ENCODE measurements around the gene SLC17A9.

The SLC17A9 gene, protein sequence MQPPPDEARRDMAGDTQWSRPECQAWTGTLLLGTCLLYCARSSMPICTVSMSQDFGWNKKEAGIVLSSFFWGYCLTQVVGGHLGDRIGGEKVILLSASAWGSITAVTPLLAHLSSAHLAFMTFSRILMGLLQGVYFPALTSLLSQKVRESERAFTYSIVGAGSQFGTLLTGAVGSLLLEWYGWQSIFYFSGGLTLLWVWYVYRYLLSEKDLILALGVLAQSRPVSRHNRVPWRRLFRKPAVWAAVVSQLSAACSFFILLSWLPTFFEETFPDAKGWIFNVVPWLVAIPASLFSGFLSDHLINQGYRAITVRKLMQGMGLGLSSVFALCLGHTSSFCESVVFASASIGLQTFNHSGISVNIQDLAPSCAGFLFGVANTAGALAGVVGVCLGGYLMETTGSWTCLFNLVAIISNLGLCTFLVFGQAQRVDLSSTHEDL

DNA sequence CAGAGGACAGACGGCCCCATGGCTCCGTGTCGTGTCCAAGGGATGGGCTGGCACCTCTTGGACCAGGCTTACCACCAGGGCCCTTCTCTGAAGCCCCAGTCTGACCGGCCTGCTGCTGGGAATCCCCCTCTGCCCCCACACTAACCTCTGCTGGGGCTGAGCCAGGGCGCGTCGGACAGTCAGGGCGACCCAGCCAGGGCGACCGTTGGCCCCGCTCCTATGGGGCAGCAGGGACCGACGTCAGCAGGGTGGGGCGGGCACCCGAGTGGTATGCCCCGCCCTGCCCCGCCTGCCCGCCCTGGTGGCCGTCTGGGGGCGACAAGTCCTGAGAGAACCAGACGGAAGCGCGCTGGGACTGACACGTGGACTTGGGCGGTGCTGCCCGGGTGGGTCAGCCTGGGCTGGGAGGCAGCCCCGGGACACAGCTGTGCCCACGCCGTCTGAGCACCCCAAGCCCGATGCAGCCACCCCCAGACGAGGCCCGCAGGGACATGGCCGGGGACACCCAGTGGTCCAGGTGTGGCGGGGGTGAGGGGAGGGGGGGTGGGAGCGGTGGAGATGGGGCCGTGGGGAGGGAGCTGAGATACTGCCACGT lies at the start of gene SLC17A9:
SLC17A9 (plus strand) TSS at position 337 of the 595 bp plus-strand sequence; CDS start at position 459, 122 bp downstream.
- H3K9me3 ChIP-seq (ENCODE audit: control insufficient read depth, low read length), result no peaks in the 10 kb centered on the region
- H3K27me3 ChIP-seq (replicated peaks; ENCODE audit: control insufficient read depth, insufficient read depth, low read length), result no peaks in the 10 kb centered on the region
- DNase-seq (ENCODE audit: low read depth), result peak; percentile 67
- peak within 1 kb of the TSS; percentile 64 for H3K4me3 ChIP-seq (ENCODE audit: low read length)
- peak within 1 kb of the TSS; percentile 73 for H3K9ac ChIP-seq (ENCODE audit: low read length)
- peaks cover 23% of the 10 kb centered on the region for H3K36me3 ChIP-seq (ENCODE audit: control insufficient read depth, insufficient read depth, low read length, severe bottlenecking)
- peaks cover 26% of the 10 kb centered on the region for H3K4me1 ChIP-seq (ENCODE audit: control insufficient read depth, insufficient read depth, low read length)

DNA sequence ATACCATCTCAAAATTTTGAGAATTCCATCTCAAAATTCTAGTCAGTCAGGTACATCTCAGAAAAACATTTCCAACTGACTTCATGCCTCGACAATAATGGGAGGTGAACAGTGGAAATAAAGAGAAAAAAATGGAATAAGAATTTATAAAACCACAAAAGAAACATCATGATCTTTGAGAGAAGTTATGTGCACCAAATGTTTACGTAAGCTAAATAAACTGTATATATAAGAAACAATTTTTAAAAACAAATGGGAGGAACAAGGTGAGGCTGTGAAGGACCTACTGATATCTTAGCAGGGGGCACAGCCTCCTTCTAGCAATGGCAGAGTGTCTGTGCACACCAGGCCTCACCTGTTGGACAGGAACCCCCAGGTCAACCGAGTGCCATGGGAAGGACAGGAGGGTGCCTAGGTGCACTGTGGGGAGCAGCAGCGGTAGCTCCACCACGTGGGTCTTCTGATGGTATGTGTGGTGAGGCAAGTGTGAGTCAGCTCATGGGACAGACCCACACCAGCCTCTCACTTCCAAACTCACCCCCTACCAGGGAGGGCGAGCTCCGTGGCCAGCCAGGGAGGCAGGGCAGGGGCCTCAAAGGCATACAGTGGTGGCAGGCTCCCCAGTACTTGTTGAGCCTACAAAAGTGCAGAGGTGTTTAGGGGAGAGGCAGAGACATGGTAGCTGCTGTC lies 49.4 kb upstream of the SLC17A9 start:
- Histone ChIP-seq H3K36me3 (ENCODE audit: control insufficient read depth, insufficient read depth, low read length, severe bottlenecking) (peaks cover 68% of the 10 kb centered on the region), H3K27me3 (replicated peaks; ENCODE audit: control insufficient read depth, insufficient read depth, low read length) (no peaks in the 10 kb centered on the region), H3K9me3 (ENCODE audit: control insufficient read depth, low read length) (no peaks in the 10 kb centered on the region), H3K9ac (ENCODE audit: low read length) (no peak overlapping the region), H3K4me3 (ENCODE audit: low read length) (no peak overlapping the region), H3K4me1 (ENCODE audit: control insufficient read depth, insufficient read depth, low read length) (peaks cover 17% of the 10 kb centered on the region)
- no peak for DNase-seq (ENCODE audit: low read depth)

DNA sequence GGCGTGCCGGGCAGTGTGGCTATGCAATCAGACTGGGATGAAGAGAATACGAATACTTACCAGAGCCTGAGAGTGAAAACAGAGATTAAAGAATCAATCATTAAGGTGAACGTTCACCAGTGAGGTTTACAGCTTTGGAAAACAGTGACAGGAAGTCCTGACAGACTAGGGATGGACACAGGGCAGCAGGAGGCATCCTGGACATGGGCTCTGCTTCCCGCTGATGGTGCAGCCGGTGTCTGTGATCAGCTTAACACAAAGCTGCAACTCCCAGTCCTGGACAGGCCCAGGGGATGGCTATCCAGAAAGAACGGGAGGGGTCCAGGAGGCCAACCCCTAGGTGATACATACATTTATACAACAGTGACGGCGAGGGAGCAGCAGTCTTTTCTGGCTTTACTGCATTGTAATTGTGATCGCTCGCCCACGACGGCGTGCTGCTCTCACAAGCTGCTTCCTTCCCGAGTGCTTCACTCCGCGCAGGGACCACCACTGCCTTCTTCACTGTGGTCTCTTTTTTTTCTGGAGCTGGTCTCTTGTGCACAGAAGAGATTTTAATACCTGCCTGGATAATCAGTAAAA lies 46.9 kb upstream of the SLC17A9 start:
- H3K27me3 ChIP-seq (replicated peaks; ENCODE audit: control insufficient read depth, insufficient read depth, low read length), result no peaks in the 10 kb centered on the region
- H3K9ac ChIP-seq (ENCODE audit: low read length), result no peak overlapping the region
- no peak for DNase-seq (ENCODE audit: low read depth)
- no peak overlapping the region for H3K4me3 ChIP-seq (ENCODE audit: low read length)
- H3K4me1 ChIP-seq (ENCODE audit: control insufficient read depth, insufficient read depth, low read length), result peaks cover 4% of the 10 kb centered on the region
- no peaks in the 10 kb centered on the region for H3K9me3 ChIP-seq (ENCODE audit: control insufficient read depth, low read length)
- H3K36me3 ChIP-seq (ENCODE audit: control insufficient read depth, insufficient read depth, low read length, severe bottlenecking), result peaks cover 94% of the 10 kb centered on the region

DNA sequence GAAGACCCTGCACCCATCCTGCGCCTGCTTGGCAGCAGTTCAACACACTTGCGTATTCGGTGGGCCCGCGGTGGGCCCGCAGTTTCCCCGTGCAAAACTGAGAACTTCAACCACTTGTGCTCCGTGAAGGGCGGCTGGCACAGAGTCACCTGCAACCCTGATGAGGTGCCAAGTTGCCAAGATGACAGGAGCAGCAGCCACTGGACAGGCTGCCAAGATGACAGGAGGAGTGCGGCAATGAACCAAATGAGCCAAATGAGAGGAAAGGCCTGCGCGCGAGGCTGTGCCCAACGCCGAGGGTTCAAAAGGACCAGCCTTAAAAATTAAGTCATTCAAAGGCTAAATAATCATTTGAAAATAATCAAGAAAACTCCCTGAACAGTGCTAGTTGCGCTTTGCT lies 46.3 kb upstream of the SLC17A9 start:
- Histone ChIP-seq H3K9me3 (ENCODE audit: control insufficient read depth, low read length) (no peaks in the 10 kb centered on the region), H3K36me3 (ENCODE audit: control insufficient read depth, insufficient read depth, low read length, severe bottlenecking) (peaks cover 94% of the 10 kb centered on the region), H3K9ac (ENCODE audit: low read length) (no peak overlapping the region), H3K4me3 (ENCODE audit: low read length) (no peak overlapping the region), H3K27me3 (replicated peaks; ENCODE audit: control insufficient read depth, insufficient read depth, low read length) (no peaks in the 10 kb centered on the region), H3K4me1 (ENCODE audit: control insufficient read depth, insufficient read depth, low read length) (no peaks in the 10 kb centered on the region)
- no peak for DNase-seq (ENCODE audit: low read depth)

DNA sequence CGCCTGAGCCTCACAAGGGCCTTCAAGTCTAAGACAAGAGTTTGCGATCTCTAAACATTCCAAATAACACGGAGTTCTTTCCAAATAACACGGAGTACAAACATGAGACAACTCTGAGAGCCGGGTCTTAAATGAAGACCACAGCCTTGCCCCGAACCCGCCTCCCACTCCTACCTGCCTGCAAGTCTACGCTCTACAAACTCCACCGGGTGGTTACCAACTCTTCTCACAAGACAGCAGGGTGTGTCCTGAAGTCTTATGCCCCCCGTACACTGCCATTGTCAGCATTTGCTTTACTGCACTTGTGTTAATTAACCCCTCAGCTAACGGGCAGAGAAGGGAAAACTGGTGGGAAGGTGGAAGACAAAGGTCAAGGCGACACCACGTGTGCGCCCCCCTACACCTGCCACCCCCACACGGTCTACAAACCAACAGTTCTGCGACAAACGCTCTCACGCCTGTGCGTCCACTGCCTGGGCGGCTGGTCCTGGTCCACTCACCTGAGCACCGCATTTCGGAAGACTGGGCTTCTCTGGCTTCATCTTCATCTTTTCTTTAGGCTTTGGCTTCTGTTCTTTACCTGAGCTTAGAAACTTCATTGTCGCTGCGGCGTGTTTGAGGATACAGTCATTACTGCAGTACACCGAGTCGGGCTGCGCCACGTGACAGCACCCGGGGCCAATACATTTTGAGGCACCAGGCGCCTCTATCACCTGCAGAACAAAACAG lies 45.7 kb upstream of the SLC17A9 start:
- H3K36me3 ChIP-seq (ENCODE audit: control insufficient read depth, insufficient read depth, low read length, severe bottlenecking), result peaks cover 94% of the 10 kb centered on the region
- no peaks in the 10 kb centered on the region for H3K4me1 ChIP-seq (ENCODE audit: control insufficient read depth, insufficient read depth, low read length)
- no peaks in the 10 kb centered on the region for H3K27me3 ChIP-seq (replicated peaks; ENCODE audit: control insufficient read depth, insufficient read depth, low read length)
- no peak overlapping the region for H3K9ac ChIP-seq (ENCODE audit: low read length)
- H3K9me3 ChIP-seq (ENCODE audit: control insufficient read depth, low read length), result no peaks in the 10 kb centered on the region
- no peak overlapping the region for H3K4me3 ChIP-seq (ENCODE audit: low read length)
- no peak for DNase-seq (ENCODE audit: low read depth)

DNA sequence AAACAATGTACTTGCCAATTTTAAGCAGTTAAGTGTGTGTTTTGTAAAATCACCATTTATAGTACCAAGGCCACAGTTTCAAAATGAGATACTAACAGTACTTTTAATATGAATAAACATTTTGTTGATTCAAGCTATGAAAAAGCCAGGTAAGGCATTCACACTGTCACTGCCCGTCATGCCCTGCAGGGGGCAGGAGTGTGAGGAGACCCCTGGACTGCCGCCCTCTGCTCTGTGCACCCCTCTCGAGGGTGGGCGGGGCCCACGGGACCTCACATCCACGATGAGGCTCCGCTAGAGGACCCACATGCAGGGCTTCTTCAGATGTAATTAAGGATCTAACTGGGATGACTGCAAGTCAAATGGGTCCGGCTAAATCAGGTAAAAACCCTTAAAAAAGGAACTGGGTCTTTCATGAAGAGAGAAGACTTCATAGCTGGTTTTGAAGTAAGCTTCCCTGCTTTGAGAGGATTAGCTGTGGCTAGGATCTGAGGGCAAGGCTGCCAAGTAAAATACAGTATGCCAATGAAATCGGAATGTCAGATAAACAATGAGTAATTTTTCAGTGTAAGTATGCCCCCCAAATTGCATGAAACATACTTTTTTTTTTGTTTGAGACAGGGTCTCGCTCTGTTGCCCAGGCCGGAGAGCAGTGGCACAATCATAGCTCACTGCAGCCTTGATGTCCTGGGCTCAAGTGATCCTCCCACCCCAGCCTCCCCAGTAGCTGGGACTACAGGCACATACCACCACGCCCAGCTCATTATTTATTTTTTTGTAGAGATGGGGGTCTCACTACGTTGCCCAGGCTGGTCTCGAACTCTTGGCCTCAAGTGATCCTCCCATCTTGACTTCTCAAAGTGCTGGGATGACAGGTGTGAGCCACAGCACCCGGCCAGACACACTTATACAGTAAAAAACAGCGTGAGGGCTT lies 44.9 kb upstream of the SLC17A9 start:
- Histone ChIP-seq H3K9me3 (ENCODE audit: control insufficient read depth, low read length) (no peaks in the 10 kb centered on the region), H3K4me1 (ENCODE audit: control insufficient read depth, insufficient read depth, low read length) (no peaks in the 10 kb centered on the region), H3K9ac (ENCODE audit: low read length) (no peak overlapping the region), H3K4me3 (ENCODE audit: low read length) (no peak overlapping the region), H3K36me3 (ENCODE audit: control insufficient read depth, insufficient read depth, low read length, severe bottlenecking) (peaks cover 93% of the 10 kb centered on the region), H3K27me3 (replicated peaks; ENCODE audit: control insufficient read depth, insufficient read depth, low read length) (no peaks in the 10 kb centered on the region)
- peak; percentile 33 for DNase-seq (ENCODE audit: low read depth)

DNA sequence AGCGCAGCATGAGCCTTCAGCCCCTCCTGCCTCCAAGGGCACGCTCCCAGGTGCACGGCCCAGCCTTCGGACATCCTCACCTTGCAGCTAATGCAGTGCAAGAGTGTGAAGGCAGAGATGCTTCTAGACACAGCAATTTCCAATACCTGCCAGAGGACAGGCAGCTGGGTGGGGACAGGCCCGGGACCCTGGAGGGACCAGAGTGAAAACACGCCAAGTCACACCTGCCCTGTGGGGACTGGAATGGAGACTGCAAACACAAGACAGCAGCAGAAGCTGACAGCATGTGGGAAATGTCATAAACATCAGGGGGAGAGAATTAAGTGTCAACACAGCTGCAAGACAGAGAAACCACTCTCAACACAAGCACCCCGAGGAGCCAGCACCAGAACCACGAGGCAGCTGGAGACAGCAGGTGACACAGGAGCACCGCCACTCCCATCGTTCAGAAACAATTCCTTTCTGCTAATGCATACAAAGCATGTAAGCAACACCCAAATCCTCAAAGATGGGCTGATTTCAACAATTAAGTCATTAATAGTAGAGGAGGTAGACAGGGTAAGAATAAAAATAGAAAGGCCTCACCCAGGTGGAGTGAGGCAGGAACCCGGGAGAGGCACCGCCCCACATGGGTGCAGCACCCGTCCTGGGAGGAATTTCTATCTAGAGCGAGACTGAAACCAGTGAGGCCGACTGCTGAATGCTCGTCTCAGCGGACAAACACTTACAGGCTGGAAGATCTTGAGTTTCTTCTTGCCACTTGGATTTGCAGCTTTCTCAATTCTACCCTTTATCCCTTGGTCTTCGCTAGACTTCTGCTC lies 43.3 kb upstream of the SLC17A9 start:
- no peak overlapping the region for H3K9ac ChIP-seq (ENCODE audit: low read length)
- H3K4me3 ChIP-seq (ENCODE audit: low read length), result no peak overlapping the region
- H3K27me3 ChIP-seq (replicated peaks; ENCODE audit: control insufficient read depth, insufficient read depth, low read length), result no peaks in the 10 kb centered on the region
- peaks cover 78% of the 10 kb centered on the region for H3K36me3 ChIP-seq (ENCODE audit: control insufficient read depth, insufficient read depth, low read length, severe bottlenecking)
- no peak for DNase-seq (ENCODE audit: low read depth)
- no peaks in the 10 kb centered on the region for H3K9me3 ChIP-seq (ENCODE audit: control insufficient read depth, low read length)
- H3K4me1 ChIP-seq (ENCODE audit: control insufficient read depth, insufficient read depth, low read length), result peaks cover 8% of the 10 kb centered on the region

DNA sequence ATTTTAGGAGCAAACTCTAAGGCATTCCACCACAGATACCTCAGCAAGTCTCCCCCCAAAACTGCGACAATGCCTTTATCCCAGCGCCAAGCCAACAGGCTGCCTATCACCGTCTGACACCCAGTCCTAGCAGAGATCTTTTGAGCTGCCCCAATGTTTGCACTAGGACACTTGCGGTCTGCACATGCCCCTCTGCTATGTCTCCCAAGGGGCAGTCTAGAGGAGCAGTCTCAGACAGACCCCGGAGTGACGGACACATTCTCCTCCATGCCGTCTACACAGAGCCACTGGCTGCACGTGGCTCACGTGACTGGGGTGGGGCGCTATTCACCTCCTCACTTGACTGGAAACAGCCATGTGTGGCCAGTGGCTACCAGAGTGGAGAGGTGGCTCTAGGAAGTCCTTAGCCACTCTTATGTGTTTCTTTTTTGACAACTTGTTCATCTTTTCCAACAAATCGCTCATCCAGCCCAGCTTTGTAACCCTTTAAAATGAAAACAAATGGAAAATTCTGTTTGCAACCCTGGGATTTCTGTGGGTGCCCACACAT lies 42.2 kb upstream of the SLC17A9 start:
- peaks cover 18% of the 10 kb centered on the region for H3K4me1 ChIP-seq (ENCODE audit: control insufficient read depth, insufficient read depth, low read length)
- no peak overlapping the region for H3K9ac ChIP-seq (ENCODE audit: low read length)
- no peak for DNase-seq (ENCODE audit: low read depth)
- no peaks in the 10 kb centered on the region for H3K27me3 ChIP-seq (replicated peaks; ENCODE audit: control insufficient read depth, insufficient read depth, low read length)
- H3K36me3 ChIP-seq (ENCODE audit: control insufficient read depth, insufficient read depth, low read length, severe bottlenecking), result peaks cover 68% of the 10 kb centered on the region
- H3K9me3 ChIP-seq (ENCODE audit: control insufficient read depth, low read length), result no peaks in the 10 kb centered on the region
- H3K4me3 ChIP-seq (ENCODE audit: low read length), result no peak overlapping the region

DNA sequence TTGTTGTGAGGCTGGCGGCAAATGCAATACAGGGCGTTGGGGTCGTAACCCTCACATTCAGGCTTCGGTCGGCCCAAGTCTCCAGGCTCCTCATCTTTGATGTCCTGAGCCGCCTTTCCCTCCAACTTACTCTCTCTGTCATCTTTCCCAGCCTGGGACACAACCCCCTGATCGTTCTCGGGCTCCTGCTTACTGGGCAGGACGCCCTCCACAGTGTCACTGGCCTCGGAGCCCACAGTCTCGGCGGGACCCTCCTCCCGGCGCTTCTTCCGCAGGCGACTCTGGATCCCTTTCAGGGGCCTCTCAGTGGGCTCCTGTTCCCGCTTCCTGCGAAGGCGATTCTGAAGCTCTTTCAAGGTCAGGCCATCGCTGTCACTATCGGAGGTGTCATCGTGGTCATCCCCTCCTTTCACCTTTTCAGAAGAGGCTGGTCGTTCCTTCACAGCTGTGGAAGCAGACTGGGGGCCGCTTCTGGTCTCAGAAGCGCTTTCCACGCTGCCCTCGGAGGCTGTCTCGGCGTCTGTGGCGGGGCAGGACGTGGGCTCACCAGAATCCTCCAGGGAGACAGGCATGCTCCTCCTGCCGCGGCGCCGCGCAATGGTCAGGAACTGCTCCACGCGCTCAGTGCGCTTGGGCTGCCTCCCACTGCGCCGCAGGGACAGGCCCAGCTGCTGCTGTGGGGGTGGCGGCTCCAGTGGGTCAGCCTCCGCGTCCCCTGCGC lies 41.6 kb upstream of the SLC17A9 start:
- Histone ChIP-seq H3K27me3 (replicated peaks; ENCODE audit: control insufficient read depth, insufficient read depth, low read length) (no peaks in the 10 kb centered on the region), H3K36me3 (ENCODE audit: control insufficient read depth, insufficient read depth, low read length, severe bottlenecking) (peaks cover 61% of the 10 kb centered on the region), H3K4me1 (ENCODE audit: control insufficient read depth, insufficient read depth, low read length) (peaks cover 25% of the 10 kb centered on the region), H3K4me3 (ENCODE audit: low read length) (no peak overlapping the region), H3K9ac (ENCODE audit: low read length) (no peak overlapping the region), H3K9me3 (ENCODE audit: control insufficient read depth, low read length) (no peaks in the 10 kb centered on the region)
- no peak for DNase-seq (ENCODE audit: low read depth)
